Cardiac fibroblast (primary cell): ENCODE measurements around the gene TCTN3.
"Not testable (repeated sequence)": the region's sequence is repeated elsewhere in the genome, so short reads cannot be mapped to it uniquely, and the experiment has no call there.

Source experiments
- DNase-seq, 2 donors: peaks; one replicate each; pipeline versions ENCODE4 v3.0.0 to v3.0.0-alpha.2; 2010; ENCODE audit warnings: low read depth in 2 of 2
- H3K4me3 ChIP-seq, 2 donors: replicated peaks in 1 of 2; 1 replicate in 1 of 2; 2 replicates in 1 of 2; pipeline ENCODE4 v1.5.1; 2011; ENCODE audit warnings: low read depth in 2 of 2, low read length in 2 of 2, mild to moderate bottlenecking in 2 of 2, moderate library complexity in 1 of 2
- TF ChIP-seq, protein P1 (sequence below): IDR thresholded peaks from one replicate; pipeline ENCODE4 v1.5.1; 2011; ENCODE audit warnings: low read depth, mild to moderate bottlenecking, low read length, inconsistent platforms

TCTN3 gene

DNA sequence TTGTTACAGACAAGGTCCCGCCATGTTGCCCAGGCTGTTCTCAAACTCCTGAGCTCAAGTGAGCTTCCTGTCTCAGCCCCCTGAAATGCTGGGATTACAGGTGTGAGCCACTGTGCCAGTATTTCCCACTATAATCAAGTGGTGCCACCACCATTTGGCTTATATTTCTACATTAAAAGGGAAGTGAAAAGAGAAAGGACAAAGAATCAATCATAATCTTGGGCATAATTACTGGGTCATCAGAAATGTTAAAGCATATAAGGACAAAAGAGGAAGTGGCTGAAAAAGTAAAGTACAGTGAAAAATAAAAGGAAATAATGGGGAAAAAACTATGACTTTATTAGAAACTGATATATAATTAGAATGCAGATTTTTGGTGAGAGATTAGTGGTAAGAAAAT lies 36.5 kb upstream of the TCTN3 start:
- TF ChIP-seq, protein P1, sequence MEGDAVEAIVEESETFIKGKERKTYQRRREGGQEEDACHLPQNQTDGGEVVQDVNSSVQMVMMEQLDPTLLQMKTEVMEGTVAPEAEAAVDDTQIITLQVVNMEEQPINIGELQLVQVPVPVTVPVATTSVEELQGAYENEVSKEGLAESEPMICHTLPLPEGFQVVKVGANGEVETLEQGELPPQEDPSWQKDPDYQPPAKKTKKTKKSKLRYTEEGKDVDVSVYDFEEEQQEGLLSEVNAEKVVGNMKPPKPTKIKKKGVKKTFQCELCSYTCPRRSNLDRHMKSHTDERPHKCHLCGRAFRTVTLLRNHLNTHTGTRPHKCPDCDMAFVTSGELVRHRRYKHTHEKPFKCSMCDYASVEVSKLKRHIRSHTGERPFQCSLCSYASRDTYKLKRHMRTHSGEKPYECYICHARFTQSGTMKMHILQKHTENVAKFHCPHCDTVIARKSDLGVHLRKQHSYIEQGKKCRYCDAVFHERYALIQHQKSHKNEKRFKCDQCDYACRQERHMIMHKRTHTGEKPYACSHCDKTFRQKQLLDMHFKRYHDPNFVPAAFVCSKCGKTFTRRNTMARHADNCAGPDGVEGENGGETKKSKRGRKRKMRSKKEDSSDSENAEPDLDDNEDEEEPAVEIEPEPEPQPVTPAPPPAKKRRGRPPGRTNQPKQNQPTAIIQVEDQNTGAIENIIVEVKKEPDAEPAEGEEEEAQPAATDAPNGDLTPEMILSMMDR, result no peak
- no peak for DNase-seq
- no peak overlapping the region for H3K4me3 ChIP-seq

DNA sequence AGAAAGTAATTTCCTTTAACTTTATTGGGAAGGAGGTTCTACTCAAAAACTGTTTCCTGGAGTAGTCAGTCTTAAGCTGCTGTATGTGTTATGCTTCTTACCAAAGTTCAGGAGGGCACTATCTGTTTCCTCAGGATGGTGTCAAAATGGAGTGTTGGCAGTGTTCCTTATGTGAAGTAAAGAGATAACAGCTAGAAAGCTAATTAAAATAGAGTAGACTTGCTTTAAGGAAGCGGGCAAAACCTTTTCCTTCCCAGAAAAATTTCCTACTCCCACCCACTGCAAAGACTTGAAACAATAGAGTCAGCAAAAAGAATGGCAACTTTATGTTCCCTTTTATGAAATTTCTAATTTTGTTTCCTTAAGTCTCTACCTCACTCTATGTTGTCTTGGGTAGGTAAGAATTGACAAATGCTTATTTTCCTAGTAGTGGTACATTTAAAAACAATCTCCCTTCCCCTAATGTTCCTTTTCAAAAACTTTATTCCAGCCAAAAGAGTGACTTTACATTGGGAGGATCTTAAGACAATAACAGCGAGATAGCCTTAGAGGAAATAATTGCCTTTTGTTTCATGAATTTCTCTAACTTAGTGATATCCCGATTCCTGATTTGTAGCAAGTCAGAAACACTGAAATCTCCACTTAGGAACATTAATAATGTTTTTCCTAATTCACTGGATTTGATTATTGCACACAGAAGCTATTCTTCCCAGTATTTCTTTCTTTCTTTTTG lies 35.8 kb upstream of the TCTN3 start:
- DNase-seq, result no peak

DNA sequence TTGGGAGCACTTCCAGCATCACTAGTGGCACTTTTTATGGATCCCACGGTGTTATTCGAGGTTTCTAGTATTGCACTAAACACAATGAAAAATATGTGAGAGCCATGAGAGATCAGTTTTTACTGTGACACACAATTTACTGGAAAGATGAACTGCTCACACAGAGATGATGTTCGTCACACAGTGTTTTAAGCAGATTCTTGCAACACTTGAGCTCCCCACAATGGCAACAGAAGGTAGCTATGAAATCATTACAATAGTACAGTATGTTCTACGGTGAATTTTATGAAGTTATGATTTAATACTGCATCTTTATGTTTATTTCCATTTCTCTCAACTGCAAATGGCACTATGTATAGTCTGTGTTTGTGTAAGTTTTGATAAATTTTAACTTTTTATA lies 34.8 kb upstream of the TCTN3 start:
- H3K4me3 ChIP-seq, result no peak overlapping the region
- TF ChIP-seq, protein P1, result no peak
- peak; percentile 42 to 71 for DNase-seq

More for the DNA sequence above, 35.8 kb upstream of the TCTN3 start:
- TF ChIP-seq, protein P1, result no peak
- no peak overlapping the region for H3K4me3 ChIP-seq

DNA sequence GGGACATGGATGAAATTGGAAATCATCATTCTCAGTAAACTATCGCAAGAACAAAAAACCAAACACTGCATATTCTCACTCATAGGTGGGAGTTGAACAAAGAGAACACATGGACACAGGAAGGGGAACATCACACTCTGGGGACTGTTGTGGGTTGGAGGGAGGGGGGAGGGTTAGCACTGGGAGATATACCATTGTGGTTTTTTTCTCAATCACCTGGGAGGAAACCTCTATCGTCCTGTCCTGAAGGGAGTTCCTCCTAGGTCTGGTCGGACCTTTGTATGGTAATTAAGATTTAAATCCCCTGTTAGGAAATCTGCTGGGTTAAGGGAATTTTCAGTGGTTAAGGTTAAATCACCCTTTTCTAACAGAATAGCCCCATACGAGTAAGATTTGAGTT lies 28.8 kb upstream of the TCTN3 start:
- not testable (repeated sequence) for H3K4me3 ChIP-seq, DNase-seq

DNA sequence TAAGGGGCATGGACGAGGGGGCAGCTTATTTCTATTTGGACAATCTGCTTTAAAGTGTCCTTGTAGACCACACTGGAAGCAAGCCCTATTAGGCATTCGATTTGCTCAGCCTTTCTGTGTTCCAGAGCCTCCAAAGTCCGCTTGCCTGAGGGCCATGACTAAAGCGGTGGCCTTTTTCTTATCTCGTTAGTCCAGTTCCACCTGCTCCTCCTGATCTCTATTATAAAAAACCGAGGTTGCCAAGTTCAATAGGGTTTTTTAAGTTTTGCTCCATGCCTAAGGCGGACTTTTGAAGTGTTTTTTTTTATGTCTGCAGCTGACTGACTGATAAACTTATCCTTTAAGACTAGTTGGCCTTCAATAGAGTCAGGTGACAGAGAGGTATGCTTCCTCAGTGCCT lies 27.0 kb upstream of the TCTN3 start:
- not testable (repeated sequence) for H3K4me3 ChIP-seq, DNase-seq

DNA sequence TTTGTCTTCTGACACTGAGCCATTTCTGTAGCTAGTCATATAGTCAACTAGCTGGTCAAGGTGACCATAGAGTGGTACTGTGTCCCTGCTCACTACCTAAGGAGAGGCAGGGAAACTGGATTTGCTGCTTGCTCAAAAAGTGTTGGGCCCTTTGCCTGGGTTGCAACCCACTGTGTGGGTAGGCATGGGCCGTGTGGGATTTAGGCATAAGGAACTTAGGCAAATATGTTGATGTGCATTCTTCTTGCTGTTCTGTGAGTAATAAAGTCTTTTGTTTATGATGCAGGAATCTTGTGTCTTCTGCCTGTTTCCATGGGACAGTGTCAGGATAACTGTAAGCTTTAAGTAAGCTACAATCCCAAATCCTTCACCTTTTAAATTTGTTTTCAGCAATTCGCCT lies 23.1 kb upstream of the TCTN3 start:
- no peak for DNase-seq
- H3K4me3 ChIP-seq, result no peak overlapping the region
- TF ChIP-seq, protein P1, result no peak

DNA sequence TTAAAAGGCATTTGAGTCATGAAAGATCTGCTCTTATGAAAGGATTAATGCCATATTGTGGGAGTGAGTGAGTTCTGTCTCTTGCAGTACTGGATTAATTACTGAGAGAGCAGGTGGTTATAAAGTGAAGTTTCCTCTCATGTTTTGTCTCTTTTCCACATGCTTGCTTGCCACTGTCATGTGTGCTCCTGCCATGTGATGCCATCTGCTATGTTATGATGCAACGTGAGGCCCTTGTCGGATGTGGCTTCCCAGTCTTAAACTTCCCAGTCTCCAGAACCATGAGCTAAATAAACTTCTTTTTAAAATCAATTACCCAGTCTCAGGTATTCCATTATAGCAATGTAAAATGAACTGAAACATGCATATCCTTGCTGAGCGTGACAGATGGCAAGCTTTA lies 22.7 kb upstream of the TCTN3 start:
- DNase-seq, result no peak
- H3K4me3 ChIP-seq, result no peak overlapping the region
- TF ChIP-seq, protein P1, result no peak

DNA sequence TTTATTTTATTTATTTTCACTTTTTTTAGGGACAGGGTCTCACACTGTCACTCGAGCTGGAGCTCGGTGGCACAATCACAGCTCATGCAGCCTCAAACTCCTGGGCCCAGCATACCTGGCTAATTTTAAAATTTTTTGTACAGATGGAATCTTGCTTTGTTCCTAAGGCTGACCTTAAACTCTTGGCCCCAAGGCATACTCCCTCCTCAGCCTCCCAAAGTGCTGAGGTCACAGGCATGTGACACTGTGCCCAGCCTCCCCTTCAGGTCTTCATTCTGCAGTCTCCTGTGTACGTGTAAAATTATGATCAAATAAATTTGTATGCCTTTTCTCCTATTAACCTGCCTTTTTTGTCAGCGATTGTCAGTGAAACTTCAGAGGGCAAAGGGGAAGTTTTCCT lies 17.8 kb upstream of the TCTN3 start:
- H3K4me3 ChIP-seq, result no peak overlapping the region
- DNase-seq, result no peak
- TF ChIP-seq, protein P1, result no peak
